HepG2 (cell line): Measurements from ENCODE around the gene VPS54. TPM values are rescaled to one million over a fixed set of nuclear protein-coding genes. Genes with fewer than 3 reads are reported as not detected.

Experiments used
- ATAC-seq: fragments of 200-7000 bp; cut with Tn5 transposase; 3 replicates; pipeline ENCODE4 v1.9.1; 2020; ENCODE audit warnings: mild to moderate bottlenecking, moderate library complexity
- BruUV-seq: library from RNA; stranded (reverse); fragments of 400-500 nt; replicated peaks from 2 replicates; lab custom pipeline; 2021; lab: Mats Ljungman, UMichigan
- CTCF ChIA-PET: fragments of 300-600 bp; formaldehyde crosslinking; extraction: SDS; loops from one replicate; lab custom pipeline; 2021; ENCODE audit warnings: low total read pairs, inconsistent platforms, low intra/inter-chr PET ratio; lab: Yijun Ruan, JAX
- POLR2A ChIA-PET: fragments of 350-600 bp; sonication (Branson Sonifier 250); formaldehyde crosslinking; loops from one replicate; lab custom pipeline; 2020; ENCODE audit warnings: antibody characterized with exemption, inconsistent platforms; lab: Yijun Ruan, JAX
- DNase-seq: peaks from one replicate; pipeline ENCODE4 v3.0.0-alpha.2; 2015; ENCODE audit warnings: low spot score
- FAIRE-seq: peaks from 3 replicates; lab custom pipeline; 2011; peaks lifted over from hg19 to GRCh38; lab: Jason Lieb, UNC
- H2AFZ ChIP-seq: one replicate; pipeline ENCODE4 v1.6.1; 2011; ENCODE audit warnings: low read length, inconsistent platforms
- H3K27ac ChIP-seq: fragments of 300-600 bp; 3 replicates; pipeline ENCODE4 v1.8.0; 2011; ENCODE audit warnings: mixed run types, mild to moderate bottlenecking, mixed read lengths, low read length, inconsistent platforms; ENCODE audit not compliant: insufficient read depth; ENCODE audit errors: extremely low read length
- H3K27me3 ChIP-seq, 2 experiments: fragments of 200-600 bp in 1 of 2; 2 replicates in 1 of 2; 3 replicates in 1 of 2; pipeline versions ENCODE4 v1.6.0 to v1.8.0; 2011; ENCODE audit warnings: low read length in 2 of 2, mild to moderate bottlenecking in 2 of 2, moderate library complexity in 2 of 2, inconsistent platforms in 1 of 2; ENCODE audit not compliant: insufficient read depth in 2 of 2, control insufficient read depth in 1 of 2
- H3K36me3 ChIP-seq, 2 experiments: fragments of 200-600 bp in 1 of 2; replicated peaks in 1 of 2; 2 replicates in 1 of 2; 3 replicates in 1 of 2; pipeline versions ENCODE4 v1.5.1 to v1.8.0; 2011; ENCODE audit warnings: low read length in 2 of 2, inconsistent platforms in 1 of 2; ENCODE audit not compliant: insufficient read depth in 2 of 2, control insufficient read depth in 1 of 2
- H3K4me1 ChIP-seq: 2 replicates; pipeline ENCODE4 v1.5.1; 2012; ENCODE audit warnings: low read length, inconsistent platforms; ENCODE audit not compliant: insufficient read depth
- H3K4me2 ChIP-seq: 2 replicates; pipeline ENCODE4 v1.6.0; 2011; ENCODE audit warnings: low read depth, low read length, inconsistent platforms
- H3K4me3 ChIP-seq, 3 experiments: fragments of 200-600 bp in 1 of 3; sonication (generic), shearing (Covaris generic) in 1 of 3; replicated peaks in 1 of 3; 2 replicates each; pipeline ENCODE4 v1.5.1; 2011 to 2016; ENCODE audit warnings: low read length in 3 of 3, inconsistent platforms in 2 of 3, low read depth in 2 of 3, mild to moderate bottlenecking in 2 of 3, control low read depth in 1 of 3, mixed read lengths in 1 of 3; ENCODE audit not compliant: insufficient read depth in 1 of 3
- H3K79me2 ChIP-seq: one replicate; pipeline ENCODE4 v1.6.1; 2011; ENCODE audit warnings: low read length, inconsistent platforms; ENCODE audit not compliant: insufficient read depth
- H3K9ac ChIP-seq: 2 replicates; pipeline ENCODE4 v1.6.0; 2011; ENCODE audit warnings: mild to moderate bottlenecking, low read depth, low read length, inconsistent platforms; ENCODE audit not compliant: insufficient read depth
- H3K9me3 ChIP-seq: 2 replicates; pipeline ENCODE4 v1.5.1; 2012; ENCODE audit warnings: mild to moderate bottlenecking, low read length
- H4K20me1 ChIP-seq: 2 replicates; pipeline ENCODE4 v1.6.0; 2011; ENCODE audit warnings: inconsistent platforms, mild to moderate bottlenecking, low read length, moderate library complexity; ENCODE audit not compliant: insufficient read depth
- BRF2 ChIP-seq: sonication (generic); formaldehyde crosslinking; IDR thresholded peaks from 2 replicates; pipeline ENCODE4 v1.8.1; 2022; ENCODE audit warnings: mild to moderate bottlenecking, missing genetic modification reagents
- FOXA1 ChIP-seq, 2 experiments: fragments of 450-650 bp in 1 of 2; sonication (generic) in 1 of 2; formaldehyde crosslinking in 1 of 2; IDR thresholded peaks; 2 replicates each; pipeline versions ENCODE4 v1.4.0 to v1.6.1; 2016 to 2020; ENCODE audit warnings: missing genetic modification reagents in 1 of 2
- FOXA3 ChIP-seq: IDR thresholded peaks from 2 replicates; pipeline ENCODE4 v1.6.1; 2016; ENCODE audit warnings: missing genetic modification reagents, missing compliant biosample characterization
- LRRFIP1 ChIP-seq: sonication (generic); formaldehyde crosslinking; conservative IDR thresholded peaks from 2 replicates; pipeline ENCODE4 v1.4.0; 2020; ENCODE audit warnings: missing genetic modification reagents
- SP4 ChIP-seq: sonication (generic); formaldehyde crosslinking; IDR thresholded peaks from 2 replicates; pipeline ENCODE4 v1.8.1; 2023; ENCODE audit warnings: mild to moderate bottlenecking, missing genetic modification reagents
- TERF1 ChIP-seq: sonication (generic); formaldehyde crosslinking; IDR thresholded peaks from 2 replicates; pipeline ENCODE4 v1.8.0; 2022; ENCODE audit warnings: mild to moderate bottlenecking, missing genetic modification reagents, moderate library complexity
- TGIF2 ChIP-seq: IDR thresholded peaks from 2 replicates; pipeline ENCODE4 v1.6.1; 2016; ENCODE audit warnings: control low read depth, missing compliant biosample characterization
- ZNF121 ChIP-seq: sonication (generic); formaldehyde crosslinking; IDR thresholded peaks from 2 replicates; pipeline ENCODE4 v1.5.0; 2020; ENCODE audit warnings: mild to moderate bottlenecking, missing genetic modification reagents
- ZNF33A ChIP-seq: sonication (generic); formaldehyde crosslinking; IDR thresholded peaks from 2 replicates; pipeline ENCODE4 v1.5.1; 2020; ENCODE audit warnings: missing genetic modification reagents, mild to moderate bottlenecking, moderate library complexity, borderline replicate concordance
- ZNF773 ChIP-seq: sonication (generic); formaldehyde crosslinking; IDR thresholded peaks from 2 replicates; pipeline ENCODE4 v1.4.0; 2020; ENCODE audit warnings: missing genetic modification reagents, borderline replicate concordance
- WGBS: methylation state at CpG from one replicate; pipeline ENCODE4 v1.1.6; 2017; ENCODE audit warnings: low lambda C conversion rate; 5-methylcytosine and 5-hydroxymethylcytosine counted together
- in situ Hi-C: cut with HindIII; loops from 2 replicates; pipeline ENCODE4 v1.10.0; 2017; ENCODE audit warnings: low pct_unique_long_range_greater_than_20kb; ENCODE audit not compliant: extremely low pct_ligation_motif_present
- intact Hi-C: fragments of 100-400 bp; cut with micrococcal nuclease; formaldehyde crosslinking; loops from one replicate; pipeline ENCODE4 v1.10.0; 2022; ENCODE audit not compliant: unreplicated experiment
- polyA plus RNA-seq, 8 experiments: library from polyadenylated mRNA; depleted of rRNA in 3 of 8; stranded (reverse) in 7 of 8; unstranded in 1 of 8; fragments of >200 nt; fragmentation: Illumina TruSeq in 4 of 8; extraction: Trizol in 4 of 8; gene quantifications; 2 replicates each; pipeline versions ENCODE4 v1.2.1 to v1.2.3, GENCODE V29; 2011 to 2016; ENCODE audit warnings: low read depth in 4 of 8, missing spikeins in 1 of 8, mixed read lengths in 1 of 8; ENCODE audit not compliant: insufficient read depth in 1 of 8
- total RNA-seq, 5 experiments: library from RNA; depleted of rRNA; stranded (reverse); fragments of >200 nt; fragmentation: Illumina TruSeq; extraction: Trizol; gene quantifications; 2 replicates each; pipeline ENCODE4 v1.2.3, GENCODE V29; 2016; ENCODE audit warnings: low read depth in 1 of 5

Gene VPS54
- total and polyA plus RNA-seq, 2 of the 13 experiments (the other 11 are each of a cell fraction or from before 2014, with no cell fraction given): 64.7 to 77.5 TPM

- no peak for TF ChIP-seq LRRFIP1 (CRISPR knock-in tag)
- TF ChIP-seq TGIF2 (CRISPR knock-in tag): no peak
- no peak for TF ChIP-seq FOXA1 (IDR thresholded peaks at IDR 0.05)
- no peak for TF ChIP-seq FOXA1 (CRISPR knock-in tag; IDR thresholded peaks at IDR 0.05)
- TF ChIP-seq, all 625 proteins: peak for 0
These were observed 148.5 kb downstream of the VPS54 start (continued) for GRCh38 chr2:63870679-63871078.

- TF ChIP-seq ZNF773 (CRISPR knock-in tag) (no peak), BRF2 (CRISPR knock-in tag) (no peak), ZNF33A (CRISPR knock-in tag) (no peak), TERF1 (no peak), ZNF121 (CRISPR knock-in tag) (no peak), FOXA3 (CRISPR knock-in tag) (no peak), SP4 (CRISPR knock-in tag) (no peak)
- H3K36me3 ChIP-seq: peaks cover 10 to 60% of the 10 kb centered on the region in 2 experiments
- in situ Hi-C loops (no loop called here), intact Hi-C loops (no loop called here)
- no peaks in the 10 kb centered on the region for H3K27me3 ChIP-seq
- peaks cover 3% of the 10 kb centered on the region for H3K79me2 ChIP-seq
- ChIA-PET POLR2A (interaction anchor here (4.5 kb wide), 1 partner anchor 25 kb away, joined by 21 read pairs; the partner anchor contains the start of gene UGP2), CTCF (no interaction called here)
- no peak for DNase-seq
- H3K4me2 ChIP-seq: no peak overlapping the region
- H3K9me3 ChIP-seq: no peaks in the 10 kb centered on the region
- no peak overlapping the region for H3K27ac ChIP-seq
- H4K20me1 ChIP-seq: peaks cover 12% of the 10 kb centered on the region
- peaks cover 36% of the 10 kb centered on the region for H3K4me1 ChIP-seq
- H2AFZ ChIP-seq: no peak overlapping the region
- BruUV-seq: no TSS peak
- no peak overlapping the region for H3K4me3 ChIP-seq
- no peak for ATAC-seq
- 98% methylated on average over 2 of the region's 2 CpGs for WGBS
- H3K9ac ChIP-seq: no peak overlapping the region
- no peak for FAIRE-seq
These were observed 153.1 kb downstream of the VPS54 start for GRCh38 chr2:63866009-63866709.
